HK-2 (cell line): ENCODE data around the gene DEPDC5.

Source experiments
- DNase-seq: peaks from one replicate; pipeline ENCODE4 v3.0.0-alpha.2; 2018; ENCODE audit not compliant: unreplicated experiment

The DEPDC5 gene

GRCh38 chr22:31950226-31950625 is 196.4 kb downstream of the DEPDC5 start:
- no peak for DNase-seq

GRCh38 chr22:31951194-31952093 is 197.6 kb downstream of the DEPDC5 start:
- DNase-seq = no peak

- no peak for DNase-seq
Measured at GRCh38 chr22:31952094-31952401, 198.2 kb downstream of the DEPDC5 start.

GRCh38 chr22:31952472-31952871 is 198.7 kb downstream of the DEPDC5 start:
- DNase-seq = no peak

GRCh38 chr22:31953261-31953660 is 199.4 kb downstream of the DEPDC5 start:
- DNase-seq = no peak

GRCh38 chr22:31954535-31955523 is 201.0 kb downstream of the DEPDC5 start:
- no peak for DNase-seq

- no peak for DNase-seq
Measured at GRCh38 chr22:31956360-31956759, 202.5 kb downstream of the DEPDC5 start.
